IMR-90 (cell line): ENCODE measurements around the gene VPS52. TPM values are rescaled to one million over a fixed set of nuclear protein-coding genes. Genes with fewer than 3 reads are reported as not detected.

Source experiments
- ATAC-seq: fragments of 200-7000 bp; cut with Tn5 transposase; 2 replicates; pipeline ENCODE4 v1.9.1; 2020; ENCODE audit warnings: low read depth, mild to moderate bottlenecking, moderate library complexity
- BruUV-seq: library from RNA; stranded (reverse); fragments of 400-500 nt; replicated peaks from 2 replicates; lab custom pipeline; 2021; lab: Mats Ljungman, UMichigan
- CTCF ChIA-PET: fragments of 300-600 bp; formaldehyde crosslinking; extraction: SDS; loops from one replicate; lab custom pipeline; 2021; ENCODE audit warnings: antibody characterized with exemption; lab: Yijun Ruan, JAX
- POLR2A ChIA-PET: fragments of 300-600 bp; sonication (Branson Sonifier 250); formaldehyde crosslinking; loops from one replicate; lab custom pipeline; 2022; ENCODE audit warnings: antibody characterized with exemption; ENCODE audit not compliant: unreplicated experiment; lab: Charles Lee
- DNase-seq: peaks from one replicate; pipeline ENCODE4 v3.0.0; 2013
- H2AFZ ChIP-seq: replicated peaks from 2 replicates; pipeline ENCODE3; 2013; ENCODE audit warnings: low read length, mild to moderate bottlenecking; ENCODE audit not compliant: poor library complexity
- H2AK5ac ChIP-seq: 2 replicates; pipeline ENCODE4 v1.6.1; 2013; ENCODE audit warnings: low read depth, low read length, inconsistent platforms
- H2AK9ac ChIP-seq: replicated peaks from 2 replicates; pipeline ENCODE3; 2013; ENCODE audit warnings: mild to moderate bottlenecking, low read depth, low read length, moderate library complexity; ENCODE audit not compliant: poor library complexity
- H2BK120ac ChIP-seq: 2 replicates; pipeline ENCODE4 v1.6.1; 2013; ENCODE audit warnings: low read depth, low read length, inconsistent platforms
- H2BK15ac ChIP-seq: 3 replicates; pipeline ENCODE4 v1.6.1; 2013; ENCODE audit warnings: low read depth, low read length, inconsistent platforms
- H2BK20ac ChIP-seq: 2 replicates; pipeline ENCODE4 v1.6.1; 2013; ENCODE audit warnings: low read depth, mild to moderate bottlenecking, inconsistent platforms, low read length, moderate library complexity
- H2BK5ac ChIP-seq: 2 replicates; pipeline ENCODE4 v1.6.1; 2013; ENCODE audit warnings: mild to moderate bottlenecking, low read depth, low read length, inconsistent platforms; ENCODE audit not compliant: poor library complexity, severe bottlenecking
- H3K14ac ChIP-seq: replicated peaks from 2 replicates; pipeline ENCODE4 v1.6.1; 2013; ENCODE audit warnings: low read depth, low read length, inconsistent platforms
- H3K18ac ChIP-seq: 2 replicates; pipeline ENCODE4 v1.6.1; 2013; ENCODE audit warnings: low read depth, low read length, control low read depth
- H3K23ac ChIP-seq: 2 replicates; pipeline ENCODE4 v1.6.1; 2013; ENCODE audit warnings: low read depth, low read length, inconsistent platforms
- H3K27ac ChIP-seq: 2 replicates; pipeline ENCODE4 v1.5.1; 2013; ENCODE audit warnings: mild to moderate bottlenecking, control low read depth, low read length; ENCODE audit not compliant: insufficient read depth
- H3K27me3 ChIP-seq: 2 replicates; pipeline ENCODE4 v1.6.1; 2013; ENCODE audit warnings: low read length; ENCODE audit not compliant: control insufficient read depth, insufficient read depth
- H3K36me3 ChIP-seq: 2 replicates; pipeline ENCODE4 v1.6.1; 2013; ENCODE audit warnings: low read length, mixed read lengths; ENCODE audit not compliant: control insufficient read depth, insufficient read depth
- H3K4ac ChIP-seq: 2 replicates; pipeline ENCODE4 v1.6.1; 2013; ENCODE audit warnings: low read depth, low read length, inconsistent platforms
- H3K4me1 ChIP-seq: 2 replicates; pipeline ENCODE4 v1.6.1; 2013; ENCODE audit warnings: low read length, mixed read lengths; ENCODE audit not compliant: control insufficient read depth, insufficient read depth
- H3K4me2 ChIP-seq: 2 replicates; pipeline ENCODE4 v1.6.1; 2013; ENCODE audit warnings: low read depth, mild to moderate bottlenecking, control low read depth, low read length, moderate library complexity
- H3K4me3 ChIP-seq: 2 replicates; pipeline ENCODE4 v1.5.1; 2013; ENCODE audit warnings: low read depth, mild to moderate bottlenecking, control low read depth, low read length, moderate library complexity; ENCODE audit not compliant: insufficient read depth
- H3K56ac ChIP-seq: 2 replicates; pipeline ENCODE4 v1.6.1; 2013; ENCODE audit warnings: low read length, inconsistent platforms; ENCODE audit not compliant: insufficient read depth; ENCODE audit errors: extremely low read depth
- H3K79me1 ChIP-seq, 2 experiments: 2 replicates each; pipeline ENCODE4 v1.6.1; 2013; ENCODE audit warnings: low read length in 2 of 2, inconsistent platforms in 1 of 2, low read depth in 1 of 2
- H3K9ac ChIP-seq: 2 replicates; pipeline ENCODE4 v1.6.1; 2013; ENCODE audit warnings: low read depth, low read length, control low read depth
- H3K9me1 ChIP-seq: 2 replicates; pipeline ENCODE4 v1.6.1; 2013; ENCODE audit warnings: low read length, inconsistent platforms; ENCODE audit not compliant: insufficient read depth
- H3K9me3 ChIP-seq: 2 replicates; pipeline ENCODE4 v1.6.1; 2013; ENCODE audit warnings: low read length; ENCODE audit not compliant: control insufficient read depth, insufficient read depth
- H4K20me1 ChIP-seq: 2 replicates; pipeline ENCODE4 v1.6.1; 2013; ENCODE audit warnings: low read length, inconsistent platforms; ENCODE audit not compliant: insufficient read depth
- H4K5ac ChIP-seq: 2 replicates; pipeline ENCODE4 v1.6.1; 2013; ENCODE audit warnings: mild to moderate bottlenecking, low read depth, low read length, control low read depth
- H4K8ac ChIP-seq, 2 experiments: 2 replicates each; pipeline ENCODE4 v1.6.1; 2013; ENCODE audit warnings: low read depth in 2 of 2, low read length in 2 of 2, control low read depth in 1 of 2, inconsistent platforms in 1 of 2
- H4K91ac ChIP-seq: 2 replicates; pipeline ENCODE4 v1.6.1; 2013; ENCODE audit warnings: low read depth, low read length, inconsistent platforms; ENCODE audit not compliant: insufficient read depth
- BHLHE40 ChIP-seq: fragments of 150-350 bp; IDR thresholded peaks from 2 replicates; pipeline ENCODE4 v1.6.1; 2016; ENCODE audit warnings: mild to moderate bottlenecking, low read depth, low read length
- CEBPB ChIP-seq: IDR thresholded peaks from 2 replicates; pipeline ENCODE4 v1.6.1; 2012; ENCODE audit warnings: low read depth, low read length, improper control_type of control experiment
- CHD1 ChIP-seq: IDR thresholded peaks from 2 replicates; pipeline ENCODE4 v1.6.1; 2012; ENCODE audit warnings: low read depth, low read length, improper control_type of control experiment
- CTCF ChIP-seq: conservative IDR thresholded peaks from 2 replicates; pipeline ENCODE4 v1.5.1; 2012; ENCODE audit warnings: mild to moderate bottlenecking, low read depth, low read length, improper control_type of control experiment
- ELK1 ChIP-seq: fragments of 150-350 bp; IDR thresholded peaks from 2 replicates; pipeline ENCODE4 v1.6.1; 2016; ENCODE audit warnings: low read depth, mild to moderate bottlenecking, low read length, moderate library complexity, borderline replicate concordance
- FOS ChIP-seq: fragments of 150-350 bp; IDR thresholded peaks from 2 replicates; pipeline ENCODE4 v1.6.1; 2016; ENCODE audit warnings: low read depth, low read length
- MAZ ChIP-seq: IDR thresholded peaks from 2 replicates; pipeline ENCODE4 v1.6.1; 2012; ENCODE audit warnings: low read depth, mild to moderate bottlenecking, low read length, improper control_type of control experiment, moderate library complexity, borderline replicate concordance
- MXI1 ChIP-seq: IDR thresholded peaks from 2 replicates; pipeline ENCODE4 v1.6.1; 2012; ENCODE audit warnings: low read depth, mild to moderate bottlenecking, low read length, moderate library complexity, borderline replicate concordance
- NFE2L2 ChIP-seq: fragments of 150-350 bp; IDR thresholded peaks from 2 replicates; pipeline ENCODE4 v1.6.1; 2016; ENCODE audit warnings: low read depth, mild to moderate bottlenecking, low read length
- POLR2A ChIP-seq: IDR thresholded peaks from 2 replicates; pipeline ENCODE4 v1.6.1; 2012; ENCODE audit warnings: mild to moderate bottlenecking, low read depth, low read length
- RAD21 ChIP-seq: IDR thresholded peaks from 2 replicates; pipeline ENCODE4 v1.6.1; 2012; ENCODE audit warnings: low read length, improper control_type of control experiment
- RFX5 ChIP-seq: IDR thresholded peaks from 2 replicates; pipeline ENCODE4 v1.8.0; 2012; ENCODE audit warnings: low read depth, mild to moderate bottlenecking, low read length, moderate library complexity
- WGBS, 2 experiments: methylation state at CpG; one replicate each; pipeline versions ENCODE4 v1.1.5 to v1.1.7; 2013; ENCODE audit warnings: missing lambda C conversion rate in 2 of 2; ENCODE audit not compliant: insufficient read length in 1 of 2; ENCODE audit errors: extremely low coverage in 2 of 2; 5-methylcytosine and 5-hydroxymethylcytosine counted together
- dilution Hi-C: fragments of 300-500 bp; cut with HindIII; formaldehyde crosslinking; loops from one replicate; pipeline ENCODE4 v1.14.3; 2018; ENCODE audit warnings: low sequenced_read_pairs; ENCODE audit not compliant: unreplicated experiment
- in situ Hi-C: fragments of 300-500 bp; cut with MboI; formaldehyde crosslinking; loops from 3 replicates; pipeline ENCODE4 v1.14.3; 2019; ENCODE audit warnings: low sequenced_read_pairs, inconsistent platforms, mixed read lengths
- intact Hi-C: fragments of 100-400 bp; cut with micrococcal nuclease; formaldehyde crosslinking; loops from 2 replicates; pipeline ENCODE4 v1.10.0; 2022
- polyA plus RNA-seq, 3 experiments: library from polyadenylated mRNA; depleted of rRNA; stranded (reverse); fragments of >200 nt; gene quantifications; 2 replicates each; pipeline ENCODE4 v1.2.3, GENCODE V29; 2012; ENCODE audit warnings: low replicate concordance in 1 of 3
- total RNA-seq: library from RNA; depleted of rRNA; stranded (reverse); fragments of >200 nt; gene quantifications from 2 replicates; pipeline ENCODE4 v1.2.3, GENCODE V29; 2012
- TF ChIP-seq, protein P1 (sequence below): fragments of 150-350 bp; IDR thresholded peaks from 2 replicates; pipeline ENCODE4 v1.6.1; 2017; ENCODE audit warnings: mild to moderate bottlenecking, antibody characterized with exemption, low read length, low read depth

VPS52 gene
- total and polyA plus RNA-seq, 2 of the 4 experiments (the other 2 are of a cell fraction): 29.8 to 54.6 TPM

- ATAC-seq (no peak), DNase-seq (no peak)
- Histone ChIP-seq H2BK5ac (no peak overlapping the region), H4K5ac (no peak overlapping the region; the same call in 1 of the 2 replicates), H3K79me1 (peaks cover 19 to 91% of the 10 kb centered on the region in 2 experiments; a peak in 3 of 4 replicates), H3K14ac (peak overlapping the region; percentile 100), H3K23ac (peak overlapping the region; percentile 99), H2AK9ac (peak overlapping the region; percentile 100), H2AK5ac (peak overlapping the region; percentile 66; the same call in 1 of the 2 replicates), H3K18ac (no peak overlapping the region), H2BK15ac (no peak overlapping the region), H3K27ac (no peak overlapping the region), H3K4me1 (peaks cover 33% of the 10 kb centered on the region), H3K4me2 (peak overlapping the region; percentile 99), H3K9me3 (no peaks in the 10 kb centered on the region), H3K9ac (peak overlapping the region; percentile 98), H3K4me3 (peak overlapping the region; percentile 73), H4K91ac (0 out of 2 replicates have a peak overlapping the region, but pooled peaks have one; percentile 99), H2AFZ (no peak overlapping the region), H2BK120ac (no peak overlapping the region), H2BK20ac (no peak overlapping the region), H3K36me3 (peaks cover 32% of the 10 kb centered on the region), H3K4ac (0 out of 2 replicates have a peak overlapping the region, but pooled peaks have one; percentile 3), H3K27me3 (no peaks in the 10 kb centered on the region), H4K8ac (peak overlapping the region in 1 of 2 experiments; percentile 99; a peak in 2 of 4 replicates), H4K20me1 (peaks cover 55% of the 10 kb centered on the region; the same call in 1 of the 2 replicates), H3K56ac (no peak overlapping the region), H3K9me1 (peaks cover 39% of the 10 kb centered on the region)
- intact Hi-C loops: loop anchor here (2.0 kb wide), 2 partner anchors 47 to 229 kb away; no protein-coding TSS in a partner anchor
- TF ChIP-seq FOS: no peak
- no peak for TF ChIP-seq NFE2L2
- no peak for TF ChIP-seq CTCF
- no peak for TF ChIP-seq RAD21
- no peak for TF ChIP-seq ELK1
- no peak for TF ChIP-seq BHLHE40
- no peak for TF ChIP-seq CEBPB
- TF ChIP-seq, protein P1, sequence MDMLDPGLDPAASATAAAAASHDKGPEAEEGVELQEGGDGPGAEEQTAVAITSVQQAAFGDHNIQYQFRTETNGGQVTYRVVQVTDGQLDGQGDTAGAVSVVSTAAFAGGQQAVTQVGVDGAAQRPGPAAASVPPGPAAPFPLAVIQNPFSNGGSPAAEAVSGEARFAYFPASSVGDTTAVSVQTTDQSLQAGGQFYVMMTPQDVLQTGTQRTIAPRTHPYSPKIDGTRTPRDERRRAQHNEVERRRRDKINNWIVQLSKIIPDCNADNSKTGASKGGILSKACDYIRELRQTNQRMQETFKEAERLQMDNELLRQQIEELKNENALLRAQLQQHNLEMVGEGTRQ: no peak
- no peak for TF ChIP-seq CHD1
- no peak for TF ChIP-seq MXI1
- no peak for TF ChIP-seq POLR2A
- TF ChIP-seq RFX5: no peak
- no peak for TF ChIP-seq MAZ
- ChIA-PET POLR2A (no interaction called here), CTCF (no interaction called here)
- no TSS peak for BruUV-seq
- no CpG with 5 or more reads among the region's 6 CpGs for WGBS, 2 experiments
- dilution Hi-C loops: no loop called here
- in situ Hi-C loops: no loop called here
Observed at GRCh38 chr6:33201935-33202334, 69.7 kb downstream of the VPS52 start.
